HL-60 (cell line): ENCODE data around the gene MRPS18A.

Source experiments
- DNase-seq, 2 experiments: peaks; one replicate each; pipeline ENCODE4 v3.0.0-alpha.2; 2010 to 2020; ENCODE audit warnings: low read depth in 1 of 2, low spot score in 1 of 2
- H3K27ac ChIP-seq: fragments of 250-450 bp; sonication (Bioruptor Pico); replicated peaks from 2 replicates; pipeline ENCODE4 v1.5.1; 2020; ENCODE audit warnings: mild to moderate bottlenecking, moderate library complexity
- H3K27me3 ChIP-seq: fragments of 250-450 bp; sonication (Bioruptor Pico); 2 replicates; pipeline ENCODE4 v1.5.1; 2021; ENCODE audit warnings: mild to moderate bottlenecking, moderate library complexity; ENCODE audit not compliant: insufficient read depth, poor library complexity, severe bottlenecking
- H3K4me3 ChIP-seq: replicated peaks from 2 replicates; pipeline ENCODE4 v1.5.1; 2011; ENCODE audit warnings: mild to moderate bottlenecking, control low read depth, low read length; ENCODE audit not compliant: insufficient read depth
- CTCF ChIP-seq: IDR thresholded peaks from one replicate; pipeline ENCODE4 v1.5.1; 2011; ENCODE audit warnings: low read length, control low read depth, inconsistent platforms; ENCODE audit not compliant: insufficient read depth
- GABPA ChIP-seq: IDR thresholded peaks from 2 replicates; pipeline ENCODE4 v1.6.1; 2012; ENCODE audit warnings: low read depth
- POLR2AphosphoS5 ChIP-seq: IDR thresholded peaks from 2 replicates; pipeline ENCODE4 v1.6.1; 2012; ENCODE audit warnings: low read depth
- REST ChIP-seq: IDR thresholded peaks from 2 replicates; pipeline ENCODE4 v1.6.1; 2012; ENCODE audit warnings: low read depth; ENCODE audit not compliant: insufficient replicate concordance
- SPI1 ChIP-seq: IDR thresholded peaks from 2 replicates; pipeline ENCODE4 v1.6.1; 2012; ENCODE audit warnings: low read depth, mild to moderate bottlenecking, borderline replicate concordance

Gene MRPS18A

GRCh38 chr6:43671011-43671800 lies 16.4 kb downstream of the MRPS18A start:
- no peak for TF ChIP-seq REST
- no peak for TF ChIP-seq CTCF
- no peak; the same call in 1 of the 2 replicates for TF ChIP-seq POLR2AphosphoS5
- no peak for TF ChIP-seq SPI1
- TF ChIP-seq GABPA: no peak
- no peaks in the 10 kb centered on the region for H3K27me3 ChIP-seq
- no peak overlapping the region for H3K4me3 ChIP-seq
- no peak for DNase-seq
- no peak overlapping the region for H3K27ac ChIP-seq

GRCh38 chr6:43670623-43670986 lies 17.0 kb downstream of the MRPS18A start:
- Histone ChIP-seq H3K27ac (no peak overlapping the region), H3K4me3 (no peak overlapping the region), H3K27me3 (no peaks in the 10 kb centered on the region)
- TF ChIP-seq SPI1: no peak
- no peak for TF ChIP-seq GABPA
- TF ChIP-seq POLR2AphosphoS5: no peak
- no peak for TF ChIP-seq CTCF
- TF ChIP-seq REST: no peak
- no peak for DNase-seq

- DNase-seq: peak in 1 of 2 experiments; percentile 45
- no peak overlapping the region for H3K27ac ChIP-seq
- no peak for TF ChIP-seq SPI1
- no peak for TF ChIP-seq GABPA
- no peak for TF ChIP-seq REST
- no peak for TF ChIP-seq CTCF
- TF ChIP-seq POLR2AphosphoS5: no peak
- no peak overlapping the region for H3K4me3 ChIP-seq
- no peaks in the 10 kb centered on the region for H3K27me3 ChIP-seq
These were observed 17.5 kb downstream of the MRPS18A start for GRCh38 chr6:43669922-43670622.
